SK-N-SH (cell line): ENCODE data around the gene YOD1. TPM values are rescaled to one million over a fixed set of nuclear protein-coding genes. Genes with fewer than 3 reads are reported as not detected.

Experiments used
- CTCF ChIA-PET: fragments of 300-600, 350-600 bp; formaldehyde crosslinking; extraction: SDS; loops from one replicate; lab custom pipeline; 2021; lab: Yijun Ruan, JAX
- POLR2A ChIA-PET: fragments of 350-600 bp; sonication (Branson Sonifier 250); formaldehyde crosslinking; extraction: SDS; loops from one replicate; lab custom pipeline; 2020; ENCODE audit warnings: antibody characterized with exemption, inconsistent platforms; lab: Yijun Ruan, JAX
- DNase-seq: peaks from one replicate; pipeline ENCODE4 v3.0.0; 2012
- H2AFZ ChIP-seq: fragments of 200-600 bp; sonication (generic); 2 replicates; pipeline ENCODE4 v1.8.1; 2016; ENCODE audit warnings: antibody characterized with exemption, mild to moderate bottlenecking, low read depth
- H3F3A ChIP-seq: fragments of 200-600 bp; sonication (generic); replicated peaks from 2 replicates; pipeline ENCODE3; 2016; ENCODE audit warnings: antibody characterized with exemption, mild to moderate bottlenecking; ENCODE audit not compliant: insufficient read depth
- H3K27ac ChIP-seq, 2 experiments: fragments of 200-500 bp in 1 of 2; fragments of 200-600 bp in 1 of 2; sonication (Bioruptor generic) in 1 of 2; sonication (generic), shearing (Covaris generic) in 1 of 2; 2 replicates each; pipeline versions ENCODE4 v1.5.1 to v1.6.1; 2014 to 2016; ENCODE audit warnings: low read depth in 2 of 2, inconsistent platforms in 1 of 2, low read length in 1 of 2, mild to moderate bottlenecking in 1 of 2, mixed read lengths in 1 of 2
- H3K27me3 ChIP-seq: fragments of 200-600 bp; sonication (generic), shearing (Covaris generic); 2 replicates; pipeline ENCODE4 v1.6.1; 2016; ENCODE audit warnings: mixed run types; ENCODE audit not compliant: insufficient read depth
- H3K36me3 ChIP-seq, 2 experiments: fragments of 200-500 bp in 1 of 2; fragments of 200-600 bp in 1 of 2; sonication (Bioruptor generic) in 1 of 2; sonication (generic) in 1 of 2; replicated peaks in 1 of 2; 2 replicates each; pipeline versions ENCODE3 to v1.5.1; 2014 to 2016; ENCODE audit warnings: low read length in 1 of 2, mild to moderate bottlenecking in 1 of 2; ENCODE audit not compliant: insufficient read depth in 2 of 2, control insufficient read depth in 1 of 2
- H3K4me1 ChIP-seq, 2 experiments: fragments of 200-500 bp in 1 of 2; fragments of 200-600 bp in 1 of 2; sonication (Bioruptor generic) in 1 of 2; sonication (generic), shearing (Covaris generic) in 1 of 2; 2 replicates each; pipeline versions ENCODE4 v1.5.1 to v1.6.1; 2014 to 2016; ENCODE audit warnings: low read depth in 1 of 2, low read length in 1 of 2, mixed run types in 1 of 2; ENCODE audit not compliant: insufficient read depth in 2 of 2, control insufficient read depth in 1 of 2
- H3K4me2 ChIP-seq: fragments of 200-600 bp; sonication (generic), shearing (Covaris generic); 2 replicates; pipeline ENCODE4 v1.6.1; 2017; ENCODE audit warnings: mixed run types
- H3K4me3 ChIP-seq, 2 experiments: fragments of 200-500 bp in 1 of 2; fragments of 200-600 bp in 1 of 2; sonication (Bioruptor generic) in 1 of 2; sonication (generic), shearing (Covaris generic) in 1 of 2; 2 replicates each; pipeline versions ENCODE4 v1.5.1 to v1.8.1; 2014 to 2016; ENCODE audit warnings: low read depth in 2 of 2, inconsistent platforms in 1 of 2, low read length in 1 of 2, mild to moderate bottlenecking in 1 of 2, mixed read lengths in 1 of 2, moderate library complexity in 1 of 2
- H3K79me2 ChIP-seq: fragments of 200-600 bp; sonication (generic); 2 replicates; pipeline ENCODE4 v1.8.1; 2017; ENCODE audit warnings: mild to moderate bottlenecking; ENCODE audit not compliant: insufficient read depth
- H3K9ac ChIP-seq: fragments of 200-600 bp; sonication (generic); 2 replicates; pipeline ENCODE4 v1.6.1; 2017; ENCODE audit warnings: mixed run types
- H3K9me2 ChIP-seq: fragments of 200-600 bp; sonication (generic); 2 replicates; pipeline ENCODE4 v1.6.1; 2017; ENCODE audit warnings: mixed run types
- H3K9me3 ChIP-seq: fragments of 200-600 bp; sonication (generic); 2 replicates; pipeline ENCODE4 v1.6.1; 2017; ENCODE audit warnings: mixed run types, mild to moderate bottlenecking, moderate library complexity
- H4K20me1 ChIP-seq: fragments of 200-600 bp; sonication (generic); 2 replicates; pipeline ENCODE4 v1.6.1; 2017; ENCODE audit warnings: mild to moderate bottlenecking, mixed run types; ENCODE audit not compliant: insufficient read depth
- CHD2 ChIP-seq: fragments of 150-350 bp; IDR thresholded peaks from 2 replicates; pipeline ENCODE4 v1.6.1; 2018; ENCODE audit warnings: low read length; ENCODE audit not compliant: partially characterized antibody
- CTCF ChIP-seq: fragments of 200-600 bp; sonication (generic); IDR thresholded peaks from 2 replicates; pipeline ENCODE4 v1.6.1; 2017; ENCODE audit warnings: antibody characterized with exemption, mild to moderate bottlenecking, moderate library complexity
- FOSL2 ChIP-seq: IDR thresholded peaks from 2 replicates; pipeline ENCODE4 v1.4.0; 2012; ENCODE audit warnings: low read depth, mild to moderate bottlenecking, moderate library complexity, borderline replicate concordance
- FOXJ3 ChIP-seq: sonication (generic); formaldehyde crosslinking; IDR thresholded peaks from 2 replicates; pipeline ENCODE4 v1.5.1; 2020; ENCODE audit warnings: mild to moderate bottlenecking, missing genetic modification reagents
- FOXM1 ChIP-seq: IDR thresholded peaks from 2 replicates; pipeline ENCODE4 v1.4.0; 2012; ENCODE audit warnings: low read depth, mild to moderate bottlenecking
- GABPA ChIP-seq: IDR thresholded peaks from 2 replicates; pipeline ENCODE4 v1.4.0; 2012; ENCODE audit warnings: low read depth, mild to moderate bottlenecking
- GATA2 ChIP-seq: sonication (generic); formaldehyde crosslinking; IDR thresholded peaks from 2 replicates; pipeline ENCODE4 v1.5.0; 2020; ENCODE audit warnings: mild to moderate bottlenecking, missing genetic modification reagents
- MXI1 ChIP-seq: IDR thresholded peaks from 2 replicates; pipeline ENCODE4 v1.6.1; 2012; ENCODE audit warnings: mild to moderate bottlenecking, low read depth, low read length, improper control_type of control experiment
- POLR2AphosphoS5 ChIP-seq: IDR thresholded peaks from 2 replicates; pipeline ENCODE4 v1.6.1; 2012; ENCODE audit warnings: low read depth, low read length
- RFX5 ChIP-seq: IDR thresholded peaks from 2 replicates; pipeline ENCODE4 v1.6.1; 2012; ENCODE audit warnings: mild to moderate bottlenecking, improper control_type of control experiment, low read length
- SIN3A ChIP-seq: IDR thresholded peaks from 2 replicates; pipeline ENCODE4 v1.6.1; 2012; ENCODE audit warnings: low read depth, mild to moderate bottlenecking, low read length, moderate library complexity, borderline replicate concordance
- SMC3 ChIP-seq: IDR thresholded peaks from 2 replicates; pipeline ENCODE4 v1.6.1; 2012; ENCODE audit warnings: low read depth, low read length, improper control_type of control experiment
- USF1 ChIP-seq: IDR thresholded peaks from 2 replicates; pipeline ENCODE4 v1.4.0; 2012; ENCODE audit warnings: low read depth, borderline replicate concordance
- YY1 ChIP-seq: IDR thresholded peaks from 2 replicates; pipeline ENCODE4 v1.4.0; 2012; ENCODE audit warnings: low read depth, mild to moderate bottlenecking
- WGBS: methylation state at CpG from one replicate; pipeline ENCODE4 v1.1.6; 2017; ENCODE audit warnings: low lambda C conversion rate; 5-methylcytosine and 5-hydroxymethylcytosine counted together
- polyA plus RNA-seq, 3 experiments: library from polyadenylated mRNA; depleted of rRNA; stranded (reverse); fragments of >200 nt; gene quantifications; 2 replicates each; pipeline ENCODE4 v1.2.3, GENCODE V29; 2012
- TF ChIP-seq, protein P1 (sequence below): IDR thresholded peaks from 2 replicates; pipeline ENCODE4; 2012
- TF ChIP-seq, protein P2 (sequence below): fragments of 150-350 bp; IDR thresholded peaks from 2 replicates; pipeline ENCODE4 v1.6.1; 2016; ENCODE audit warnings: mild to moderate bottlenecking, low read depth, low read length

YOD1 gene
- polyA plus RNA-seq, 1 of the 3 experiments (the other 2 are of a cell fraction), result 0.79 TPM

DNA sequence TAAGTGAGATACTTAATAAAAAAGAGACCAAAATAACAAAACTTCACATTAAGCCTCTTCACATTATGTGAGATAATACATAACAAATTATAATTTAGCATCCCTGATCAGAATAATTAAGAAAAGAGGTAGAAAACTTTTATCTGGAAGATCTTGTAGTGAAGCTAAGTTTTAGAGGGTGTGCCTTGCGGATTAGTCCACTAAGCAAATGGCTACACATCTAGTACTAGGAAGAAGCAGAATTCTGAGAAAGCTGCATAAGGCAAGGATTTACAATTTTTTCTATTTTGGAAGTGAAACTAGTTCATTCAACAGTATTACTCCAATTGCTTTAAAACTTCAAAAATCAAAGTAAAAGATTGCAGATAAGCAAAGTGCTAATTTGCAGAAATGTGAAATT is 3.5 kb downstream of the YOD1 start:
- WGBS, result 100% methylated on average over 1 of the region's 1 CpG
- H4K20me1 ChIP-seq, result peaks cover 13% of the 10 kb centered on the region
- no peak overlapping the region for H2AFZ ChIP-seq
- H3K4me1 ChIP-seq, result peaks cover 19 to 25% of the 10 kb centered on the region in 2 experiments
- no peaks in the 10 kb centered on the region for H3K27me3 ChIP-seq
- H3K27ac ChIP-seq, result no peak overlapping the region
- H3K4me2 ChIP-seq, result no peak overlapping the region
- H3K36me3 ChIP-seq, result peaks cover 45 to 54% of the 10 kb centered on the region in 2 experiments
- H3K9me3 ChIP-seq, result no peaks in the 10 kb centered on the region
- CTCF ChIA-PET, result interaction anchor here (1.1 to 1.9 kb wide), 7 partner anchors 14 to 452 kb away, joined by 3 to 8 read pairs (median 5); partner anchors contain the start of gene C1orf116
- peaks cover 62% of the 10 kb centered on the region for H3K79me2 ChIP-seq
- no peaks in the 10 kb centered on the region for H3K9me2 ChIP-seq
- H3K9ac ChIP-seq, result no peak overlapping the region
- POLR2A ChIA-PET, result no interaction called here
- no peak overlapping the region for H3K4me3 ChIP-seq
- H3F3A ChIP-seq, result peaks cover 11% of the 10 kb centered on the region
- TF ChIP-seq USF1 (no peak), GATA2 (CRISPR knock-in tag) (no peak), SIN3A (no peak), FOXJ3 (CRISPR knock-in tag) (no peak), CTCF (no peak), CHD2 (no peak), YY1 (no peak), GABPA (no peak), RFX5 (no peak), SMC3 (no peak), POLR2AphosphoS5 (no peak), FOSL2 (no peak), MXI1 (no peak), FOXM1 (no peak)
- TF ChIP-seq, protein P1, sequence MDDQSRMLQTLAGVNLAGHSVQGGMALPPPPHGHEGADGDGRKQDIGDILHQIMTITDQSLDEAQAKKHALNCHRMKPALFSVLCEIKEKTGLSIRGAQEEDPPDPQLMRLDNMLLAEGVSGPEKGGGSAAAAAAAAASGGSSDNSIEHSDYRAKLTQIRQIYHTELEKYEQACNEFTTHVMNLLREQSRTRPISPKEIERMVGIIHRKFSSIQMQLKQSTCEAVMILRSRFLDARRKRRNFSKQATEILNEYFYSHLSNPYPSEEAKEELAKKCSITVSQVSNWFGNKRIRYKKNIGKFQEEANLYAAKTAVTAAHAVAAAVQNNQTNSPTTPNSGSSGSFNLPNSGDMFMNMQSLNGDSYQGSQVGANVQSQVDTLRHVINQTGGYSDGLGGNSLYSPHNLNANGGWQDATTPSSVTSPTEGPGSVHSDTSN, result no peak
- TF ChIP-seq, protein P2, sequence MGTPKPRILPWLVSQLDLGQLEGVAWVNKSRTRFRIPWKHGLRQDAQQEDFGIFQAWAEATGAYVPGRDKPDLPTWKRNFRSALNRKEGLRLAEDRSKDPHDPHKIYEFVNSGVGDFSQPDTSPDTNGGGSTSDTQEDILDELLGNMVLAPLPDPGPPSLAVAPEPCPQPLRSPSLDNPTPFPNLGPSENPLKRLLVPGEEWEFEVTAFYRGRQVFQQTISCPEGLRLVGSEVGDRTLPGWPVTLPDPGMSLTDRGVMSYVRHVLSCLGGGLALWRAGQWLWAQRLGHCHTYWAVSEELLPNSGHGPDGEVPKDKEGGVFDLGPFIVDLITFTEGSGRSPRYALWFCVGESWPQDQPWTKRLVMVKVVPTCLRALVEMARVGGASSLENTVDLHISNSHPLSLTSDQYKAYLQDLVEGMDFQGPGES, result no peak
- DNase-seq, result no peak
